Liver (tissue), 3 donors: ENCODE measurements around the gene TNKS2.

Experiments
- RAD21 ChIP-seq, 2 donors: IDR thresholded peaks; 2 replicates each; pipeline ENCODE4 v1.6.1; 2016; ENCODE audit warnings: antibody characterized with exemption in 2 of 2, mild to moderate bottlenecking in 2 of 2
- SP1 ChIP-seq: IDR thresholded peaks from 2 replicates; pipeline ENCODE4 v1.6.1; 2018; ENCODE audit warnings: antibody characterized with exemption, mild to moderate bottlenecking
- TAF1 ChIP-seq: conservative IDR thresholded peaks from 2 replicates; pipeline ENCODE4 v1.6.1; 2016; ENCODE audit warnings: antibody characterized with exemption, mild to moderate bottlenecking
- TF ChIP-seq, protein P1 (sequence below): fragments of 150-350 bp; IDR thresholded peaks from 2 replicates; pipeline ENCODE4 v1.5.1; 2017; ENCODE audit warnings: improper control_type of control experiment, low read depth, low read length; ENCODE audit not compliant: missing input control
- TF ChIP-seq, protein P2 (sequence below): IDR thresholded peaks from 2 replicates; pipeline ENCODE4 v1.6.1; 2016; ENCODE audit warnings: antibody characterized with exemption
- TF ChIP-seq, protein P3 (sequence below): IDR thresholded peaks from 2 replicates; pipeline ENCODE4 v1.6.1; 2016; ENCODE audit warnings: antibody characterized with exemption, mild to moderate bottlenecking
- donor health status: healthy.
- donor health status: healthy.

DNA sequence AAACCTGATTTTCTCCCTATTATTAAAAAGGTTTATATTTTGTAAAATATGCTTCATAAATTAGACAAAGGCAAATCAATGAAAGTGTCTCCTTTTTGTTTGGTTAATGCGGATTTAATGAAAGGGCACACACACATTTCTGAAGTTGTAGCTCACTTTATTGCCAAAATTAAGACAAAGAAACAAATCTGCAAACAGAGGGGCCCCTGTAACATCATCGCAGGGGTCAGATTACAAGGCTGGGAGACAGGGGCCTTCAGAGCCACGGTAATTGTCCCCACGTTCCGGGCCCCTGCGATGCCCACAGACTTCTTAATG, 88.7 kb downstream of the TNKS2 start:
- TF ChIP-seq TAF1 (no peak), RAD21 (IDR thresholded peaks at IDR 0.05) (no peak), SP1 (no peak)
- TF ChIP-seq, protein P1, sequence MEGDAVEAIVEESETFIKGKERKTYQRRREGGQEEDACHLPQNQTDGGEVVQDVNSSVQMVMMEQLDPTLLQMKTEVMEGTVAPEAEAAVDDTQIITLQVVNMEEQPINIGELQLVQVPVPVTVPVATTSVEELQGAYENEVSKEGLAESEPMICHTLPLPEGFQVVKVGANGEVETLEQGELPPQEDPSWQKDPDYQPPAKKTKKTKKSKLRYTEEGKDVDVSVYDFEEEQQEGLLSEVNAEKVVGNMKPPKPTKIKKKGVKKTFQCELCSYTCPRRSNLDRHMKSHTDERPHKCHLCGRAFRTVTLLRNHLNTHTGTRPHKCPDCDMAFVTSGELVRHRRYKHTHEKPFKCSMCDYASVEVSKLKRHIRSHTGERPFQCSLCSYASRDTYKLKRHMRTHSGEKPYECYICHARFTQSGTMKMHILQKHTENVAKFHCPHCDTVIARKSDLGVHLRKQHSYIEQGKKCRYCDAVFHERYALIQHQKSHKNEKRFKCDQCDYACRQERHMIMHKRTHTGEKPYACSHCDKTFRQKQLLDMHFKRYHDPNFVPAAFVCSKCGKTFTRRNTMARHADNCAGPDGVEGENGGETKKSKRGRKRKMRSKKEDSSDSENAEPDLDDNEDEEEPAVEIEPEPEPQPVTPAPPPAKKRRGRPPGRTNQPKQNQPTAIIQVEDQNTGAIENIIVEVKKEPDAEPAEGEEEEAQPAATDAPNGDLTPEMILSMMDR = no peak
- TF ChIP-seq, protein P2, sequence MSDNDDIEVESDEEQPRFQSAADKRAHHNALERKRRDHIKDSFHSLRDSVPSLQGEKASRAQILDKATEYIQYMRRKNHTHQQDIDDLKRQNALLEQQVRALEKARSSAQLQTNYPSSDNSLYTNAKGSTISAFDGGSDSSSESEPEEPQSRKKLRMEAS = no peak
- TF ChIP-seq, protein P3, sequence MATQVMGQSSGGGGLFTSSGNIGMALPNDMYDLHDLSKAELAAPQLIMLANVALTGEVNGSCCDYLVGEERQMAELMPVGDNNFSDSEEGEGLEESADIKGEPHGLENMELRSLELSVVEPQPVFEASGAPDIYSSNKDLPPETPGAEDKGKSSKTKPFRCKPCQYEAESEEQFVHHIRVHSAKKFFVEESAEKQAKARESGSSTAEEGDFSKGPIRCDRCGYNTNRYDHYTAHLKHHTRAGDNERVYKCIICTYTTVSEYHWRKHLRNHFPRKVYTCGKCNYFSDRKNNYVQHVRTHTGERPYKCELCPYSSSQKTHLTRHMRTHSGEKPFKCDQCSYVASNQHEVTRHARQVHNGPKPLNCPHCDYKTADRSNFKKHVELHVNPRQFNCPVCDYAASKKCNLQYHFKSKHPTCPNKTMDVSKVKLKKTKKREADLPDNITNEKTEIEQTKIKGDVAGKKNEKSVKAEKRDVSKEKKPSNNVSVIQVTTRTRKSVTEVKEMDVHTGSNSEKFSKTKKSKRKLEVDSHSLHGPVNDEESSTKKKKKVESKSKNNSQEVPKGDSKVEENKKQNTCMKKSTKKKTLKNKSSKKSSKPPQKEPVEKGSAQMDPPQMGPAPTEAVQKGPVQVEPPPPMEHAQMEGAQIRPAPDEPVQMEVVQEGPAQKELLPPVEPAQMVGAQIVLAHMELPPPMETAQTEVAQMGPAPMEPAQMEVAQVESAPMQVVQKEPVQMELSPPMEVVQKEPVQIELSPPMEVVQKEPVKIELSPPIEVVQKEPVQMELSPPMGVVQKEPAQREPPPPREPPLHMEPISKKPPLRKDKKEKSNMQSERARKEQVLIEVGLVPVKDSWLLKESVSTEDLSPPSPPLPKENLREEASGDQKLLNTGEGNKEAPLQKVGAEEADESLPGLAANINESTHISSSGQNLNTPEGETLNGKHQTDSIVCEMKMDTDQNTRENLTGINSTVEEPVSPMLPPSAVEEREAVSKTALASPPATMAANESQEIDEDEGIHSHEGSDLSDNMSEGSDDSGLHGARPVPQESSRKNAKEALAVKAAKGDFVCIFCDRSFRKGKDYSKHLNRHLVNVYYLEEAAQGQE = no peak
